HUES6 (cell line): ENCODE measurements around the gene TNFAIP8.

Experiments used
- H3K27ac ChIP-seq: 2 replicates; pipeline ENCODE4 v1.7.0; 2013; ENCODE audit warnings: low read depth, mild to moderate bottlenecking, low read length, inconsistent platforms
- H3K27me3 ChIP-seq: 2 replicates; pipeline ENCODE4 v1.6.1; 2013; ENCODE audit warnings: low read length; ENCODE audit not compliant: control insufficient read depth, insufficient read depth
- H3K36me3 ChIP-seq: 2 replicates; pipeline ENCODE4 v1.6.1; 2013; ENCODE audit warnings: low read length; ENCODE audit not compliant: control insufficient read depth, insufficient read depth
- H3K4me1 ChIP-seq: 2 replicates; pipeline ENCODE4 v1.6.1; 2013; ENCODE audit warnings: low read length; ENCODE audit not compliant: control insufficient read depth, insufficient read depth
- H3K4me3 ChIP-seq: 2 replicates; pipeline ENCODE4 v1.5.1; 2013; ENCODE audit warnings: low read depth, low read length
- H3K9ac ChIP-seq: one replicate; pipeline ENCODE4 v1.6.1; 2013; ENCODE audit warnings: mild to moderate bottlenecking, low read length
- H3K9me3 ChIP-seq: 2 replicates; pipeline ENCODE4 v1.6.1; 2013; ENCODE audit warnings: low read depth, low read length; ENCODE audit not compliant: control insufficient read depth, insufficient read depth

The TNFAIP8 gene

DNA sequence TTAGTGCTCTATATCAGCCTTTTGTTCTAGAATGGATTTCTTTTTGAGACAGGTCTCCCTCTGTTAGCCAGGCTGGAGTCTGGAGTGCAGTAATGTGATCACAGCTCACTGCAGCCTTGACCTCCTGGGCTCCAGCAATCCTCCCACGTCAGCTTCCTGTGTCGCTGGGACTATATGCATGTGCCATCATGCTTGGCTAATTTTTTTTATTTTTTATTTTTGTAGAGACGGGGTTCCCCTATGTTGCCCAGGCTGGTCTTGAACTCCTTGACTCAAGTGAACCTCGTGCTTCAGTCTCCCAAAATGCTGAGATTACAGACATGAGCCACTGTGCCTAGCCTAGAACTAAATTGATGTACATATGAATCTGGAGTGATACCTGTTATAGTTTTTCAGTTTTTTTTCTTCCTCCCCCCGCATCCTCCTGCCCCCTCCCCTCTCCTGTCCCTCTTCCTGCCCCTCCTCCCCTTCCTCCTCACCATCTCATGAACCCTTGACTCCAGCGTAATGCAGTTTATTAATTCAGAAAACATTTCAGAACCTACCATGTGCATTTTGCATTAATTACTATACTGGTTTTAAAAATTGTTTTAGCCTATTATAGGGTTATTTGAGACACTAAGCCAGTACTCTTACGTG, 37.4 kb upstream of the TNFAIP8 start:
- no peaks in the 10 kb centered on the region for H3K36me3 ChIP-seq
- H3K27me3 ChIP-seq = no peaks in the 10 kb centered on the region
- no peak overlapping the region for H3K4me3 ChIP-seq
- H3K9ac ChIP-seq = no peak overlapping the region
- no peak overlapping the region for H3K27ac ChIP-seq
- H3K4me1 ChIP-seq = peaks cover 41% of the 10 kb centered on the region
- H3K9me3 ChIP-seq = no peaks in the 10 kb centered on the region

DNA sequence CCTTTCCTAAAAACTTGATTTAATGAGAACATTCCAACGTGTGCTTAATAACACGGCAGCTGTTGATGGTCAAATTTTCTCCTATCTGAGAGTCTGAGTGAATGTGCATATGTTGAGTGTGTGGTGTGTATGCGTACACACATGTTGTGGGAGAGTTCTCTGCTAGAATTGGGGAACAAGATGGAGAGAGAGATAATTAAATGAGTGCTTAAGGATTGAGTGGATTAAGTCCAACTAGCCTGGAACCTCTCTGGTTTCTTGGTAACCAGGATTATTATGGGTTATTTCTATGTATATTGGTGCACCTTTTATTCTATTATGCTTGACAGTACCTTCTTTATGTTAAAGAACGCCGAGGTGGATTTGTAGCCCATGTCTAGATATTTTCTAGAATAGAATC, 36.4 kb upstream of the TNFAIP8 start:
- Histone ChIP-seq H3K4me3 (no peak overlapping the region), H3K4me1 (peaks cover 42% of the 10 kb centered on the region), H3K9ac (no peak overlapping the region), H3K36me3 (no peaks in the 10 kb centered on the region), H3K9me3 (no peaks in the 10 kb centered on the region), H3K27me3 (no peaks in the 10 kb centered on the region), H3K27ac (no peak overlapping the region)

DNA sequence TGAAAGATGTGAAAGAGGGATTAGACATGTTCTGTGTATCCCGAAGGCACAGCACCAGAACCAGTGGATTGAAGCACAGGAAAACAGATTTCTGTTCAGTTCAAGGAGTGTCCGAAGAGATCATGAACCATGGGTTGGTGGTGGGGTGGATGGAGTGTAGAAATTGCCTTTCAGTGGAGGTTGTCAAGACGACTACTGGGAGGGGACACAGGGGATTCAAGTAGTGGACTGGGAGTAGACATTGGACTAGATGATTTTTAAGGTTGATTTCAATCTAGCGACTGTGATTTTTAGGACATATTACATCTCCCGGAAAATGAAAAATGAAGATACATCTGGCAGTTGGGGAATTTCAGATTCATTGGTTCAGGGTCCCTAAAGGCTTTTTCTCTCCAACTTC, 35.9 kb upstream of the TNFAIP8 start:
- H3K4me3 ChIP-seq = no peak overlapping the region
- no peak overlapping the region for H3K27ac ChIP-seq
- H3K27me3 ChIP-seq = no peaks in the 10 kb centered on the region
- H3K9ac ChIP-seq = no peak overlapping the region
- no peaks in the 10 kb centered on the region for H3K36me3 ChIP-seq
- no peaks in the 10 kb centered on the region for H3K9me3 ChIP-seq
- H3K4me1 ChIP-seq = peaks cover 45% of the 10 kb centered on the region

DNA sequence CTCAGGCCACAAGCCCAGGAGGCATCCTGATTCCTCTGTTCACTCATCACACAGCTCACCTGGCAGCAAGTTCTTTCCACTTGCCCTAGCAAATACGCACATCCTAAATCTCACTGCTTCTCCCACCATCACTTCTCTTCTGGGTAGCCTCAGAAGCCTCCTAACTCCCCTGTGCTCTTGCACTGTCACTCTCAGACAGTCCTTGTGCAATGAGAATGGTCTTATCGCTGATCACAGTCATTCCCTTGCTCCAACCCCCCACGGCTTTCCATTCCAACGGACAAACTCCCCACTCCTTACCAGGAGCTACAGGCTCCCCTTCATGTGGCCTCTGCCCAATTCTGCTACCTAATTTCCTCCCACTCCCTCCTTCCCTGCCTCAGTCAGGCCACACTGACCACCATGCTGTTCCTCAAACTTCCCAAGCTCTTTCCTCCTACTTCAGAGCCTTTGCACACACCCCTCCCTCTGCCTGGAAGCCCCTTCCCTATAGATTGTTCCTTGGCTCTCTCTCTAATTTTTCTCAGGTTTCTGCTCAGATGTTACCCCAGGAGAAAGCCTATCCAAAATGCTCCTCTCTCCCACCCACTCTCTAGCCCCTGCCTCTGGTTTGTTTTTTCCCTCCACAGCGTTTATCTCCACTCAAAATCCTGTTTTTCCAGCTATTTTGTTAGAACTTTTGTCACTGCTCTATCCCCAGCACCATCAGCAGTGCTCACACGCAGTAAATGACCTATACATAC, 34.1 kb upstream of the TNFAIP8 start:
- Histone ChIP-seq H3K27ac (no peak overlapping the region), H3K9ac (no peak overlapping the region), H3K36me3 (no peaks in the 10 kb centered on the region), H3K27me3 (no peaks in the 10 kb centered on the region), H3K4me1 (peaks cover 57% of the 10 kb centered on the region), H3K9me3 (no peaks in the 10 kb centered on the region), H3K4me3 (no peak overlapping the region)

DNA sequence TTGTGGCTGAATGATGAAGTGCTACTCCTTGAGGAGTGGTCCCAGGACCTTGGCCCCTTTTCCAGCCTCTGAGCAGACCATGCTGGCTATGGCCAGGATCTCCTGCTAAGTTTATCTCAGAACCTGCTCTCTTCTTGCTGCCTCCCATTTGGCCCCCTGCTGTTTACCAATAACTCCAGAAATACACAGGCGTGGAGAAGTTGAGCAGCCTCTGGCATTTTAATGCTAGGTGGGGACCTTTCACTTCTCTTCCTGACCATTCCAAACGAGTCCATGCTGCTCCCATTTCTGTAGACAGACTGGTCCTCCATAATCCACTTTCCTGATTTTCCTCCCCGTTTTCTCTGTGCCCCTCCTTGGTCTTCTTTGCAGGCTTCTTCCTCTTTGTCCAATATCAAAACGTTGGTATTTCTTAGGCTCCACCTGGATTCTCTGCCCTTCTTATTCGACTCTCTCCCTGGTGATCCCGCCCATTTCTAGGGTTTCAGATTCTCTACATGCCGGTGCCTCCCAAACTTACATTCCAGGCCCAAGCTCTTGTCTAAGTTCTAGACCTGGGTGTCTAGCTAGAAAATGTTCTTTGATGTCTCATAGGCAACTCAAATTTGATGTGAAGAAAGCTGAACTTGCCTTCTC, 33.4 kb upstream of the TNFAIP8 start:
- H3K27ac ChIP-seq = no peak overlapping the region
- no peaks in the 10 kb centered on the region for H3K36me3 ChIP-seq
- no peaks in the 10 kb centered on the region for H3K27me3 ChIP-seq
- peaks cover 57% of the 10 kb centered on the region for H3K4me1 ChIP-seq
- H3K9me3 ChIP-seq = no peaks in the 10 kb centered on the region
- no peak overlapping the region for H3K4me3 ChIP-seq
- peak overlapping the region; percentile 30 for H3K9ac ChIP-seq

DNA sequence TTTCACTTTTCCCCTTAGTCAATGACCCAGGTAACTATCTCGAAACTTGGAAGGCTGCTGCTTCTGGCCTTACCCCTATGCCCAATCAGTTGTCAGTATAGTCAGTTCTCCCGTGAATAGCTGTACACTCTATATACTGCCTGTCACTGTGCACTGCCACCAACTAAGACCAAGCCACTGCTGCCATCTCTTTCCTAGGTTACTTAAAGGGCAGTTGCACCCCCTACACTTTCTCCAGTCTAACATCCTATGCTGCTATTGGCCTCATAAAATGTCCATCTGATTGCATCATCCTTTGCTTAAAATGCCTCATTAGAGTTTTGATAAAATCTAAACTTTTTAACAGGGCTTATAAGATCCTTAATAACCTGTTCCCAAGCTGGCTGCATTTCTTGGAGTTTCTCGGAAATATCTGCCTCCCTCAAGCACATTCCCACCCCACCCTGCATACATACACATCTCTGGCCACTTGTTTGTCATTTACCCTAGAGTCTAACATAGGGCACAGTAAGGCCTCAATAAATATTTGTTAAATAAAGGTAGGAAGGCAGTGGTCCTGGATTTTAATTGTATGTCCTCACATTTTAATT, 32.8 kb upstream of the TNFAIP8 start:
- H3K27ac ChIP-seq = peak overlapping the region; percentile 66
- H3K4me1 ChIP-seq = peaks cover 58% of the 10 kb centered on the region
- H3K9ac ChIP-seq = peak overlapping the region; percentile 30
- no peak overlapping the region for H3K4me3 ChIP-seq
- no peaks in the 10 kb centered on the region for H3K9me3 ChIP-seq
- H3K27me3 ChIP-seq = no peaks in the 10 kb centered on the region
- H3K36me3 ChIP-seq = no peaks in the 10 kb centered on the region

DNA sequence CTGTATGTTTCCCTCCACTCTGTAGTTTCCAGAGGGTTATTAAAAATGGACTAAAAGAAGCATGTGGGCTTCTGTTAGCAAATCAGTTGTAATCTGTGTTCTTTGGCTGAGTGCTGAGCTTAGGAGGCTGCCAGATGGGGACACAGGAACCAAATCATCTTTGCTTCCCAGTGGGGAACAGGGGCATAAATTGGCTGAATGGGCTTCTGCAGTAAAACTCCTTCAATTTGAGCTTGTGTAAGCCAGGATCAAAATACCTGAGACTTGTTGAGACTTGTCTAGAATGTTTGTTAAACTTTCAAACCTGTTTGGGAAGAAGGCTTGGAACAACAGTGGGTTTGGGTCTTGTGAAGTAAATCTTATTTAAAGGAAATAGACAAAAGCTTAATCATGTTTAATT, 32.2 kb upstream of the TNFAIP8 start:
- H3K36me3 ChIP-seq = no peaks in the 10 kb centered on the region
- no peaks in the 10 kb centered on the region for H3K9me3 ChIP-seq
- H3K4me1 ChIP-seq = peaks cover 64% of the 10 kb centered on the region
- H3K4me3 ChIP-seq = no peak overlapping the region
- H3K27ac ChIP-seq = peak overlapping the region; percentile 66
- H3K9ac ChIP-seq = peak overlapping the region; percentile 23
- H3K27me3 ChIP-seq = no peaks in the 10 kb centered on the region

DNA sequence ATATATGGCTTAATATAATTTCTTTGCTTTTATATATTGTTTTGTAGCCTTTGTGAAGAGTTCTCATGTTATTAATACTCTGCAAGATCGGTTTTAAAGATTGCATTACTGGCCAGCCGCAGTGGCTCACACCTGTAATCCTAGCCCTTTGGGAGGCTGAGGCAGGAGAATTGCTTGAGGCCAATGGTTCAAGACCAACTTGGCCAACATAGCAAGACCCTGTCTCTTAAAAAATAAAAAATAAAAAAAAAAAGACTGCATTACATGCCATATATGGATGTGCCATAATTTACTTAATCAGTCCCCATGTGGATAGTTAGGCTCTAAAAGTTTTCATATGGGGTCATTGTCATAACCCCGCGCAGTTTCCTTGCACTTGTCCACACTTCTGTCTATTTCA, 31.0 kb upstream of the TNFAIP8 start:
- H3K27me3 ChIP-seq = no peaks in the 10 kb centered on the region
- peaks cover 76% of the 10 kb centered on the region for H3K4me1 ChIP-seq
- no peak overlapping the region for H3K4me3 ChIP-seq
- no peaks in the 10 kb centered on the region for H3K9me3 ChIP-seq
- H3K9ac ChIP-seq = no peak overlapping the region
- H3K36me3 ChIP-seq = no peaks in the 10 kb centered on the region
- H3K27ac ChIP-seq = peak overlapping the region; percentile 66; the same call in 1 of the 2 replicates

DNA sequence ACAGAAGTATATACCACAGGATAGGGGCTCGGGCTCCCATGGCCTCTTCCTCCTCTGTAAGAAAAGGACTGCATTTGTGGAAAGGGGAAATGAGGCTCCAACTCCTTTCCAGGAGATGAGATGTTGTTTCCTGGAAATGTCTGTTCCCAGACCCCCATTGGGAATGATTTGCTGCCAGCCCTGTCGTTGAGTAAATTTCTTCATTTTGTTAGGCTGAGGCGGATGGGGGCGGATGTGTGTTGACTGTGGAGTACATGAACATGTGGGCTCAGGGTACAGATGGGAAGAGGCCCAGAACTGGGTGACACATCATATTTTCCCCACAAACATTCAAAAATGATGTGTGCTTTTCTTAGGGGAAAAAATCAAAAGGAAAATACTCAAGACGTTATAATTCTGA, 28.8 kb upstream of the TNFAIP8 start:
- H3K36me3 ChIP-seq = no peaks in the 10 kb centered on the region
- H3K9ac ChIP-seq = no peak overlapping the region
- H3K27ac ChIP-seq = no peak overlapping the region
- no peaks in the 10 kb centered on the region for H3K27me3 ChIP-seq
- no peak overlapping the region for H3K4me3 ChIP-seq
- H3K4me1 ChIP-seq = peaks cover 61% of the 10 kb centered on the region
- H3K9me3 ChIP-seq = no peaks in the 10 kb centered on the region

DNA sequence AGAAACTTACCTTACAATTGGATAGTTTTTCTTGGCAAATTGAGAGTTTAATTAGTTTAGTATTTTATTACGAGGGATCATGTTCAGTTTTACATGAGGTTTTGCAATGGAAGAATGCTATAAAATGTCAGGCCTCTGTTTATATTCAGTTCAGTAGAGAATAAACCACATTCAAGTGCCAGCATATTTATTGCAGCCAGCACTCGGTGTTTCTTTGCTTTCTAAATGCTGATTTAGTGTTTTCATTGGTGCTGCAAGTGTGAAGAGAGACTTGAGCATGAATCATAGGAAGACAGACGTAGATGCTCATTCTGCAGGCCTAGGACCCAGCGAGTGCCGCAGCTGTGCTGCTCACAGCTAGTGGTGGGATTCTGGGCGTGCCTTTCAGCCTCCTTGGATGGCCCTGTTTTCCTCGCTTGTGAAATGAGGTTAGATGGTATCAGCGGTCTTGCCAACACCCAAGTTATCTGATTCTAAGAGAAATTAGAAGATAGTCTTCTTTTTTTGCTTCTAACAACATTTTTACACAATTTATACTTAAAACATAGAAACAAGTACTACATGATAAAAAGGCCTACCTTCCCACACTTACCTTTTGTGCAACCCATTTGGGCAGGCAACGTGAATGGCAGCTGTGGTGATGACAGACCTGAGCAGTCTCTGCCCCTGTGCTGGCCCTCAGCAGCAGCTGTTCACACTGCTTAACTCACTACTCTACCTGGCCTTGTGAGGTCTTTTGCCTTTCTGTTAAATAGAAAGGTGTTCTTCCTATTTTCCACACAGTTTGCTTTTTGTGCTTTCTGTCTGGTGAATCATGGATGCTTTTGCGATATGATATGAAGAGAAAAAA, 26.8 kb upstream of the TNFAIP8 start:
- Histone ChIP-seq H3K4me1 (peaks cover 42% of the 10 kb centered on the region), H3K36me3 (no peaks in the 10 kb centered on the region), H3K27me3 (no peaks in the 10 kb centered on the region), H3K27ac (no peak overlapping the region), H3K9ac (no peak overlapping the region), H3K9me3 (no peaks in the 10 kb centered on the region), H3K4me3 (no peak overlapping the region)
